Activated T-cell treated with anti-CD3 and anti-CD28 coated beads, Interleukin-2, amount 50 U/mL, for 24 hours (primary cell): ENCODE measurements around the gene WDR87.

Experiments
- DNase-seq: peaks from one replicate; pipeline ENCODE4 v3.0.0-alpha.2; 2020
- H3K27ac Mint-ChIP-seq: 2 replicates; pipeline ENCODE4 v1.8.0; 2020; ENCODE audit warnings: mild to moderate bottlenecking, mixed read lengths
- H3K27me3 Mint-ChIP-seq: 2 replicates; pipeline ENCODE4 v1.8.0; 2020; ENCODE audit warnings: mixed read lengths
- H3K36me3 Mint-ChIP-seq: 2 replicates; pipeline ENCODE4 v1.8.0; 2020; ENCODE audit warnings: low read depth, mixed read lengths
- H3K4me1 Mint-ChIP-seq: 2 replicates; pipeline ENCODE4 v1.8.0; 2020; ENCODE audit warnings: low read depth, mixed read lengths
- H3K4me3 Mint-ChIP-seq: 2 replicates; pipeline ENCODE4 v1.8.0; 2020; ENCODE audit warnings: mild to moderate bottlenecking, moderate library complexity, mixed read lengths
- H3K9me3 Mint-ChIP-seq: 2 replicates; pipeline ENCODE4 v1.8.0; 2020; ENCODE audit warnings: mixed read lengths

WDR87 gene

DNA sequence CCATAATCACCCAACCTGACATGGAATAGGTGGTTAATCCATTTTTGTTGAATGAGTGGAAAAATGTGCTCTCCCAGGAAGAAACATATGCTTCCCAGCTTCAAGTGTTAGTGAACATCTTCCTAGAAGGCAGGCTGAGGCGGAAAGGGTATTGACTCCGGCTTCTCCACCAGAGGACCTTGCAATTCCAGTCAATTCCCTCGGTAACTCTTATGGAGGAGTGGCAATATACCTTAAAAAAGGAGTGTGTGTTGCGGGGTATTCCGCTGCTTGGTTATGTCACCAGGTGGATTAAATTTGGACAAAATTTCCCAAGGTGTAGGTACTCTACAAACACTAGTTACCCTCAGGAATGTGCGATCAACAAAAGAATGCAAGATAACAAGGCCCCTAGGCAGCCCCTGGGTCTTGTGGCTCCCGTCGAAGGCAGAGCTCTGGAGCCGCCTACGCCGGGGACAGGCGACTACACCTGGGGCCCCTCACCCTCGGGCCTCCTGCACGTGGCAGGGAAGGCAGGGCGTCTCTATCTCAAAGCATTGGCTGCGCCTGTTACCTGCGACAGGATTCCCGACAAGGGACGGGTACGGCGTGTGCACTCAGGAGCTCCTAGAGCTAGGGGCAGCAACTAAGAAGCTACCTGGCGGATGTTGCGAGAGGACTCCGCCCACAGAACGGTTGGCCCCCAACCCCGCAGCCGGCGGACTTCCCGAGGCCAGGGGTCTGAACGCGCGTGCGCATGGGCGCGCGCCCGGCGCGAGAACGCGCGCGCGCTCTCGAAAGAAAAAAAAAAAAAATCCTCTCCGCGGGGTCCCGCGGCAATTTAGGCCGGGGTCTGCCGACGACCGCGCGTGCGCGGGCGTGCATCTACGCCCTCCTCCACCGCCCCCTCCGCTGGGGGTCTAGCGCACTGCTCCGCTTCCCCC lies at the start of gene WDR87:
WDR87 (minus strand) TSS at position 649 of the 923 bp plus-strand sequence. CDS start 8,355 bp downstream, outside the sequence.
- Mint-ChIP-seq H3K9me3 (no peaks in the 10 kb centered on the region), H3K27ac (peak within 1 kb of the TSS; percentile 93), H3K36me3 (peaks cover 5% of the 10 kb centered on the region), H3K4me1 (peaks cover 34% of the 10 kb centered on the region), H3K27me3 (no peaks in the 10 kb centered on the region), H3K4me3 (peak within 1 kb of the TSS; percentile 91)
- peak; percentile 71 for DNase-seq

DNA sequence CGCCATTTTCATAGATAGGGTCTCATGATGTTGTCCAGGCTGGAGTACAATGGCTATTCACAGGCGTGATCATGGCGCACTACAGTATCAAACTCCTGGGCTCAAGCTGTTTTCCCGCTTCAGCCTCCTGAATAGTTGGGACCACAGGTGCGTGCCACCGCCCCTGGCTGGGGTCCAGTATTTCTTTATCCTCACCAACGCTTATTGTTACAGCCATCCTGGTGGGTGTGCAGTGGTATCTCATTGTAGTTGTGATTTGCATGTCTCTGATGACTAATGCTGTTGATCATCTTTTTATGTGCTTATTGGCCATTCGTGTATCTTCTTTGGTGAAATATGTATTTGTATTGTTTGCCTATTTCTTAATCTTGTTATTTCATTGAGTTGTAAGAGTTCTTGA lies 49.6 kb upstream of the WDR87 start:
- H3K4me3 Mint-ChIP-seq = no peak overlapping the region
- peaks cover 19% of the 10 kb centered on the region for H3K9me3 Mint-ChIP-seq
- H3K4me1 Mint-ChIP-seq = peaks cover 9% of the 10 kb centered on the region
- H3K27ac Mint-ChIP-seq = no peak overlapping the region
- no peak for DNase-seq
- H3K27me3 Mint-ChIP-seq = no peaks in the 10 kb centered on the region
- peaks cover 37% of the 10 kb centered on the region for H3K36me3 Mint-ChIP-seq

DNA sequence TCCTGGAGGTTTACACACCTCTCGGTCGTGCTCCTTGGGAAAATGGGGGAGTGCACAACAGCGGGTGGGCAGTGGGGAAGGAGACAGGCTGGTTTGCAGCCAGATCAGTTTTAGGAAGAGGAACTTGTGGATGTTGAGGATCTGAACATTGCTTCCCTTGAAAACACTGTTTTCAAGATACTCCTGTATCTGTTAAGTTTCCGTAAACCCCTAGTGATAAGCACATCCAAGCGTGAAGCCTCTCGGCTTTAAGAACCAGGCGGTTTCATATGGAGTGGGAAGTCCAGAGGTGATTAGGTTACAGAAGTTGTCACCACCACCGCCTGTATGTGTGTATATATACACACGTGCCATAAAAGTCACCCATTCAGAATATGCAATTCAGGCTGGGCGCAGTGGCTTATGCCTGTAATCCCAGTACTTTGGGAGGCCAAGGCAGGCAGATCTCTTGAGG lies 48.1 kb upstream of the WDR87 start:
- no peak for DNase-seq
- peaks cover 18% of the 10 kb centered on the region for H3K9me3 Mint-ChIP-seq
- no peak overlapping the region for H3K27ac Mint-ChIP-seq
- H3K4me3 Mint-ChIP-seq = no peak overlapping the region
- H3K4me1 Mint-ChIP-seq = peaks cover 8% of the 10 kb centered on the region
- H3K27me3 Mint-ChIP-seq = no peaks in the 10 kb centered on the region
- peaks cover 46% of the 10 kb centered on the region for H3K36me3 Mint-ChIP-seq

DNA sequence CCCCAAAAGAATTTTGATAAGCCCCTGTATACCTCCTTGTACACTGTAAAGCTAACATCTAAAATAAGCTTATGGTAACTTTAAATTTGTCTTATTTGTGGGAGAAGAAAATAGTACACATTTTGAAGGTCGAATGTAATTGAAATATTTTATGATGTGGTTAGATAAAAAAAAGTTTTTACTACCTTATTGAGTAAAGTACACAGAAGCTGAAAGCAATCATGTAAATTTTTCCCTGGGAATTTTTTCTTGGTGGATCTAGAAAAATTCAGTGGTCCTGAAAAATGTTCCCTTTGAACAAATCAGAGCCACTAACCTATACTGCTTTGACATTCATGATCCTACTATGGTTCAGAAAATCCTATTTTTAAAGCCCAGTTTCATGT lies 47.5 kb upstream of the WDR87 start:
- Mint-ChIP-seq H3K9me3 (peaks cover 14% of the 10 kb centered on the region), H3K27ac (no peak overlapping the region), H3K36me3 (peaks cover 41% of the 10 kb centered on the region), H3K27me3 (no peaks in the 10 kb centered on the region), H3K4me3 (no peak overlapping the region), H3K4me1 (peaks cover 4% of the 10 kb centered on the region)
- no peak for DNase-seq

DNA sequence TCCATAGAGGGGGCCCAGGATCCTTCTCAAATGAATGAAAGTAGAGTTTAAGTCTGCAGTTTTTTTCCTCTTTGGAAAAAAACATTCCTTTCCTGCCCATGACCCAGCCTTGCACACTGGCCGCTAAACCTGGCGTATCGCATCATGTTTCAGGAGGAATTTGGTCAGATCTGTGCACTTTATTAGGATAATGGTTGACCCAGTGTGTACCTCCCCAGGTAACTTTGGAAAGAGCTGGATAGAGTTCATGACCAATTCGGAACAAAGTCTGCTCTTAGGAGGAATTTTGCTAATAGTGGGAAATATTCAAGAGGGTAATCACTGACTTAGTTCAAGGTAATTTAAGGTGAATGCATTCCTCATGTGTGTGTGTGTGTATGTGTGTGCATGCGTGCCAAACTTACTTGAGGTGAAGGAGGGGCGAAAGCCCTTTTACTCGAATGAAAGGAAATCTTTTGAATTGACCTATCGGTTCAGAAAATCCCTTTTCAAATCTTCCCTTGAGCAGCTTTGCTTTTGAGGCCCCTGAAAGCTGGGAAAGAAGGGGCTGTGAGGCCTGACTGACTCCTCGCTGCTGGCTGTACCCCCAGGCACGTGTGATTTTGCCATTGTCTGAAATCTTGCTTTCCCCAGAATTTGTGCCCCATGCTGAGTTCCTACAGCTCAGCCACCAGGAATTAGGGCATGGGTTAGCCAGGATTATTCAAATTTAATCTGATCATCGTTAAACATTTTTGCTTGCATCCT lies 47.0 kb upstream of the WDR87 start:
- H3K36me3 Mint-ChIP-seq = peaks cover 36% of the 10 kb centered on the region
- DNase-seq = no peak
- no peaks in the 10 kb centered on the region for H3K27me3 Mint-ChIP-seq
- no peak overlapping the region for H3K4me3 Mint-ChIP-seq
- peaks cover 4% of the 10 kb centered on the region for H3K4me1 Mint-ChIP-seq
- H3K27ac Mint-ChIP-seq = no peak overlapping the region
- peaks cover 10% of the 10 kb centered on the region for H3K9me3 Mint-ChIP-seq

DNA sequence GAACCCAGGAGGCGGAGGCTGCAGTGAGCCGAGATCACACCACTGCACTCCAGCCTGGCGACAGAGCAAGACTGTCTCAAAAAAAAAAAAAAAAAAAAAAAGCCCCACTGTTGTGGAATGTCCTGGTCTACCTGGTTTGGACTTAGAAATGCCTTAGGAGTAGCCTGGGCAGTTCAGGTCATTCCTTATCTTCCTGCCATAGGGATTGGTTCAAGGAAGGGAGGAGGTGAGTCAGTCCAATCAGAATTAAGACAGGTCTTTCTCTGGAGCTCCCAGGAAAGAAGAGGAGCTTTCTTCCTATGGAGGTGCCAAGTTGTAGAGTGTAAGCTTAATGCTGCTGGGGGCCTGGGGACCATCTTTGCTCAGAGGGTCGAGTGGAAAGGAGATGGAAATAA lies 45.4 kb upstream of the WDR87 start:
- no peak for DNase-seq
- H3K9me3 Mint-ChIP-seq = peaks cover 7% of the 10 kb centered on the region
- H3K4me3 Mint-ChIP-seq = no peak overlapping the region
- no peaks in the 10 kb centered on the region for H3K27me3 Mint-ChIP-seq
- peaks cover 4% of the 10 kb centered on the region for H3K4me1 Mint-ChIP-seq
- H3K27ac Mint-ChIP-seq = no peak overlapping the region
- H3K36me3 Mint-ChIP-seq = peaks cover 32% of the 10 kb centered on the region

DNA sequence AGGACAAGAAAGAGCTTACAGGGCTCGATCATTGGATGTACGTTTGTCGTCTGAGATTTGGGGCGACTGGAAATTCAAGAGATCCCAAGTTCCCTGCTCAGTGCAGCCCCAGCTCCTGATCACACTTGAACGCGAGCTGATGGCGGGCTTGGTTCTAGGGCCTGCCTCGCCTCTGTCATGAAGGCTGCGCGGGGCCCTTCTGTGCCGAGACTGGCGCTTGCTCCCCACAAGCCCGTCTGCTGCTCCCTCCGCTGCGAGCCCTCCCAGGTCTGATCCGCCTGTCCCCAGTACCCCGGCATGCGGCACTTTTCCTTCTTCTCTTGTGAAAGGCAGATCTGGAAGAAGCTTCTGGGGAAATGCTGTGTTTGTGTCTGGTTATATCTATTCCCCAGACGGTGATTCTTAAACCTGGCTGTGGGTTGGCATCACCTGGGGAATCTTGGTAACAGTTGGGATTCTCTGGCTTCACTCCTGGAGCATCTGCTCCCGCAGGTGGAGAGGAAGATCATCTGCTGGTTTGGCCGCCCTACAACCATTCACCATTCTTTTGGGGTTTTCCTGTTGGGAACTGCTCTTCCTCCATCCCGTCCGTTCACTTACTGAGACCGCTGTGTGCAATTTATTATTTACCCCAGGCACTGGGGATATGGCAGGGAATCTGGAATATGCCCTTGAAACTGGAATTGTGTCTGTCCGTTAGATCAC lies 44.2 kb upstream of the WDR87 start:
- peaks cover 4% of the 10 kb centered on the region for H3K9me3 Mint-ChIP-seq
- no peak for DNase-seq
- H3K4me3 Mint-ChIP-seq = no peak overlapping the region
- H3K4me1 Mint-ChIP-seq = peaks cover 1% of the 10 kb centered on the region
- no peak overlapping the region for H3K27ac Mint-ChIP-seq
- H3K36me3 Mint-ChIP-seq = peaks cover 27% of the 10 kb centered on the region
- H3K27me3 Mint-ChIP-seq = no peaks in the 10 kb centered on the region

DNA sequence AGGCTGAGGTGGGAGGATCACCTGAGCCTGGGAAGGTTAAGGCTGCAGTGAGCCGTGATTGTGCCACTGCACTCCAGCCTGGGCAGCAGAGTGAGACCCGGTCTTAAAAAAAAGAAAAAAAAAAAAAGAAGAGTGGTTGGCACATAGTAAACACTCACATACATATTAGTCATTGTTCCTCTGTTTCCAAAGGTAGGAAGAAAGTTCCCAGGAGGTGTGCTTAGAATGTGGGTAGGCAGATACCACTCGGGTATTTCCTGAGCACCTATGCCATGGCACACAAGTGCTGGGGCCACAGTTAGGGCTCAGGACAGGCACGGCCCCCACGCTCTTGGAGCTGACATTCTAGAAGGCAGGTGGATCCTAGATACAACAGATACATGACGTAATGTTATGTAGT lies 42.0 kb upstream of the WDR87 start:
- DNase-seq = no peak
- H3K36me3 Mint-ChIP-seq = peaks cover 23% of the 10 kb centered on the region
- H3K4me1 Mint-ChIP-seq = peaks cover 1% of the 10 kb centered on the region
- no peak overlapping the region for H3K4me3 Mint-ChIP-seq
- H3K27ac Mint-ChIP-seq = peak overlapping the region; percentile 44
- no peaks in the 10 kb centered on the region for H3K27me3 Mint-ChIP-seq
- no peaks in the 10 kb centered on the region for H3K9me3 Mint-ChIP-seq

DNA sequence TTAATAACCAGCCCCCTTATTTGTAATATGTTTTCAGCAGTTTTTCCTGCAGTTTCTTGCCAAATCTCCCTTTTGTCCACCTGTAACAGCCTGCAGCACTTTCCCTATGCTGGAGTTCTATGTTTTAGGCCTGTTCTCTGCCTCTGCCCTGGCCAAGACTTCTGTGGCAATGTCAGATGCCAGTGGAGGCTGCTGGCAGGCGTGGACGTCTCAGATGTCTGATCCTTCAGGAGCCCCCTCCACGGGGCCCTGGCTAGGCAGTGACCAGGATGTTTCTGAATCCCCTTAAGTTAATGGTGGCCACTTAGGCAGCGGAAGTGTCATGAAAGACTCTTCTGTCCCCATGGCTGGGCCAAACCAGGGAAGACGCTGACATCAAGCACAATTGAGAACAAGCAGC lies 41.4 kb upstream of the WDR87 start:
- no peak for DNase-seq
- no peak overlapping the region for H3K4me3 Mint-ChIP-seq
- peaks cover 26% of the 10 kb centered on the region for H3K36me3 Mint-ChIP-seq
- no peak overlapping the region for H3K27ac Mint-ChIP-seq
- peaks cover 1% of the 10 kb centered on the region for H3K4me1 Mint-ChIP-seq
- H3K9me3 Mint-ChIP-seq = no peaks in the 10 kb centered on the region
- no peaks in the 10 kb centered on the region for H3K27me3 Mint-ChIP-seq

DNA sequence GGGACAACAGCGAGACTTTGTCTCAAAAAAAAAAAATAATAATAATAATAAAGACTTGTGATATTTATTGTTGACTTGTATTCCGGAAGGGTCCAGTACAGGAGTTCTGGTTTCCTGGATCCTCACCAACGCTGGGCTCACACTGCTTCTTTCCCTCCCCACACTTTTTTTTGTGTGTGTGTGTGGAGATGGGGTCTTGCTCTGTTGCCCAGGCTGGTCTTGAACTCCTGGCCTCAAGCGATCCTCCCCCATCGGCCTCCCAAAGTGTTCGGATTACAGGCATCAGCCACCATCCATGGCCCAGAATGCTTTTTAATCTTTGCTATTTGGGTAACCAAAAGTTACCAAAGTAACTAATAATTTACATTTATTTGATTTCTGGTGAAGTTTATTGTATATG lies 39.7 kb upstream of the WDR87 start:
- DNase-seq = no peak
- H3K27me3 Mint-ChIP-seq = no peaks in the 10 kb centered on the region
- peaks cover under 1% of the 10 kb centered on the region for H3K4me1 Mint-ChIP-seq
- peaks cover 30% of the 10 kb centered on the region for H3K36me3 Mint-ChIP-seq
- H3K9me3 Mint-ChIP-seq = no peaks in the 10 kb centered on the region
- no peak overlapping the region for H3K27ac Mint-ChIP-seq
- no peak overlapping the region for H3K4me3 Mint-ChIP-seq

DNA sequence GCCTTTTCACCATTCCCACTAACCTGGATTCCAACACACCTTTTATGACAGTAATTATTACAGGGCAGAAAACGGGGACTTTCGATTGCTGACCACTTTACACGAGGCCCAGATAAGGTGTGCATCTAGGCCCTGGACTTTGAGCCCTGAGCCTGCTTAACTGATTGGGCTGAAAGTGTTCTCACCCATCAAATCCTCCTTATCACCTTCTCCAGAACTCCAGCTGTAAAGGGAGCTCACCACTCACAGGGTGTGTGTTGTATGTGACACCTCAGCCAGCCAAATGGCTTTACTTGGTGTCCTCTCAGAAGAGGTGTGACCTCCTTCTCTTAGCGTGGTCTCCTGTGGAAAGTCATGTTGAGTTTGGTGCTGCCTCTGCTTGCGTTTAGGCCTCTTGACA lies 37.1 kb upstream of the WDR87 start:
- Mint-ChIP-seq H3K36me3 (peaks cover 31% of the 10 kb centered on the region), H3K4me1 (no peaks in the 10 kb centered on the region), H3K4me3 (no peak overlapping the region), H3K9me3 (no peaks in the 10 kb centered on the region), H3K27ac (no peak overlapping the region), H3K27me3 (no peaks in the 10 kb centered on the region)
- DNase-seq = no peak

DNA sequence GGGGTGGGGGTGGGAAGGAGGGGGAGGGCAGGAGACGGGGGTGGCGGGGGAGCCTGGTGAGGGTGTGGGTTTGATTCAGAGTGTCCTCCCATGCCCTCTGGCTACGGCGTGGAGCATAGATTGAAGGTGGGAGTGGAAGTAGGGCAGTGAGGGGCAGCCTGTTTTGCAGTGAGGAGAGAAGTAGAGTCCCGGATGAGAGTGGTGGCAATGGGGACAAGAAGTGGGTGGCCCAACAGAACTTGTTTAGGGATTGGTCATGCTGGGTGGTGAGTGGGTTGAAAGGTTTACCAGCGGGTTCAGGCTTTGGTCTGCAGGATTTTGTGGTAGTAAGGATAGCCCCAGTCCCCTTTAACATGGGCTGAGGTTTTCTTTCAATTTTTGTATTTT lies 36.1 kb upstream of the WDR87 start:
- no peaks in the 10 kb centered on the region for H3K9me3 Mint-ChIP-seq
- H3K4me3 Mint-ChIP-seq = no peak overlapping the region
- no peak overlapping the region for H3K27ac Mint-ChIP-seq
- H3K27me3 Mint-ChIP-seq = no peaks in the 10 kb centered on the region
- peaks cover 34% of the 10 kb centered on the region for H3K36me3 Mint-ChIP-seq
- no peak for DNase-seq
- peaks cover 4% of the 10 kb centered on the region for H3K4me1 Mint-ChIP-seq

DNA sequence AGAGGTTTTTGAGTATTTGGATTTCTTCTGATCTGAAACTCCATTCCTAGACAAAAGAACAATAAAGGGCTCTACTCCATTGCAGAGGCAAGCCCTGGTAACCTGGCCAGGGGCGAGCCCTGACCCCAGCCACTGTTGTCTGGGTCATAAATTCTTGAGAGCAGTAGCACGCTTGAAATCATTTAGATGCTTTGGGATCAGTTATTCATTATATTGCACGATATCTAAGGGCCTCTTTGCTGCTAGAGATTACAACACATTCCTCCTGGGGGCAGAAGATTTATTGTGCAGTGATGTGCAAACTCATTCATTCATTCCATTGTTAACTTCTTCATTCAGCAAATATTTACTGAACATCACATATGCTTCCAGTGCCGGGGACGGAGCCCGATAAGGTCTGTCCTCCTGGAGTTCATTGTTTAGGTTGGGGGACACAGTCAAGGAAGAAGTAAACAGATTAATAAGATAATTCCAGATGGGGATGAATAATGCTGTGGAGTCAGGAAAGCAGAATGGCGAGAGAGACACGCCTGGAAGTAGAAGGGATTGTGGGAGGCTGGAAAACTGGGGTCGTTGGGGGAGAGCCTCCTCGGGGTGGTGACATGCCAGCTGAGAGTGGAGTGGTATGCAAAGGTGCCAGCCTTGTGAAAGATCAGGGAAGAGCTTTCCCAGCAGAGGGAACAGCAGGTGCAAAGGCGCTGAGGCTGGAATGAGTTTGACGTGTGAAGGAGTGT lies 35.6 kb upstream of the WDR87 start:
- no peak for DNase-seq
- Mint-ChIP-seq H3K9me3 (no peaks in the 10 kb centered on the region), H3K4me1 (peaks cover 4% of the 10 kb centered on the region), H3K27me3 (no peaks in the 10 kb centered on the region), H3K27ac (no peak overlapping the region), H3K4me3 (no peak overlapping the region), H3K36me3 (peaks cover 34% of the 10 kb centered on the region)

DNA sequence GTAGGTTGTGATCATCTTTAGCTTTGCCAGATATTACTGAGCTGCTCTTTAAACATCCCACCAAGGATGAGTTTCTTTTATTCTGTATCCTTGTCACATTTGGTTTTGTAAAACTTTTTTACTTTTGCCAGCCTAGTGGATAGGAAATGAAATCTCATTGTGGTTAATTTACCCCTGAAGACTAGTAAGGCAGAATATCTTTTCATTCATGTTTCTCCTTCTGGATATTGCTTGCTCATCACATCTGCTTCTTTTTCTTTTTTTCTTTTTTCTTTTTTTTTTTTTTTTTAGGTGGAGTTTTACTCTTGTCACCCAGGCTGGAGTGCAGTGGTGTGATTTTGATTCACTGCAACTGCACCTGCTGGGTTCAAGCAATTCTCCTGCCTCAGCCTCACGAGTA lies 32.0 kb upstream of the WDR87 start:
- no peaks in the 10 kb centered on the region for H3K27me3 Mint-ChIP-seq
- no peak overlapping the region for H3K27ac Mint-ChIP-seq
- peaks cover 12% of the 10 kb centered on the region for H3K9me3 Mint-ChIP-seq
- peaks cover 55% of the 10 kb centered on the region for H3K36me3 Mint-ChIP-seq
- no peak for DNase-seq
- peaks cover 5% of the 10 kb centered on the region for H3K4me1 Mint-ChIP-seq
- H3K4me3 Mint-ChIP-seq = no peak overlapping the region
